Stomach (tissue), 4 donors: ENCODE measurements around the gene STK11IP.

Experiments used
- EP300 ChIP-seq: sonication (generic); formaldehyde crosslinking; IDR thresholded peaks from one replicate; pipeline ENCODE4 v1.6.1; 2017; ENCODE audit warnings: antibody characterized with exemption
- POLR2A ChIP-seq, 4 donors: fragments of 450-650 bp; IDR thresholded peaks; one replicate each; pipeline ENCODE4 v1.6.1; 2016; ENCODE audit warnings: antibody characterized with exemption in 4 of 4, control low read depth in 2 of 4, mild to moderate bottlenecking in 1 of 4, moderate library complexity in 1 of 4
- TF ChIP-seq, protein P1 (sequence below), 7 experiments: fragments of 450-650 bp in 4 of 7; fragments of 200-600 bp in 3 of 7; sonication (generic) in 3 of 7; IDR thresholded peaks; one replicate each; pipeline ENCODE4 v1.5.1; 2016 to 2019; ENCODE audit warnings: antibody characterized with exemption in 7 of 7, control low read depth in 2 of 7, mild to moderate bottlenecking in 1 of 7

DNA sequence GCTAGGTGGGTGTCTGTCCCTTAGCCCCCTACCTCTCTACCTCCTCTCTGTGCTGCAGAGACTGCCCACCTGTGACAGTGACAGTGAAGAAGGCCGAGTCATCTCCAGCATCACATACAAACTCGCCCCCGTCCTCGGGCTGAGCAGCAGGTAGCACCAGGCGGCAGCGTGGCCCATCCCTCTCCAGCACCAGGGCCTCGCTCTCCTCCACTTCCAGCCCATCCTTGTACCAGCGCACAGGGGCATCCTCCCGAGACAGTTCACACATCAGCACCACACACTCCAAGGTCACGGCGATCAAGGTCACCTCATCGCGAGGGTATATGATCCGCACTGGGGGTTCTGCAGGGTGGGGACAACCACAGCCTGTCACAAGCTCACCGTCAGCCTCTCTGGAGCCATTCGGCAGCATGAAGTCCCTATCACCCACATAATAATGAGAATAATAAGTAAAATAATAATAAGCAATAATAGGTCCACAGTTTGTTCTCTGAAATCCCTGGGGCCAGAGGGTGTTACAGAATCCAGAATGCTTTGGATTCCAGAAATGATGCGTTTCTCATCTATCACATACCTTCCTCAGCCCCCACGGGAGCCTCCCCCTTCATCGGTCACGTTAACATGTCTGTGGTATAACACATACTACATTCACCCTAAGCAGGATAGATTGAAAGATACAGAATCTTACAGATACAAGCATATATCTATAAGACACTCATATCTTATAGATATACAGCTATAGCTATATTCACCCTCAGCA lies 38.3 kb upstream of the STK11IP start:
- TF ChIP-seq, protein P1, sequence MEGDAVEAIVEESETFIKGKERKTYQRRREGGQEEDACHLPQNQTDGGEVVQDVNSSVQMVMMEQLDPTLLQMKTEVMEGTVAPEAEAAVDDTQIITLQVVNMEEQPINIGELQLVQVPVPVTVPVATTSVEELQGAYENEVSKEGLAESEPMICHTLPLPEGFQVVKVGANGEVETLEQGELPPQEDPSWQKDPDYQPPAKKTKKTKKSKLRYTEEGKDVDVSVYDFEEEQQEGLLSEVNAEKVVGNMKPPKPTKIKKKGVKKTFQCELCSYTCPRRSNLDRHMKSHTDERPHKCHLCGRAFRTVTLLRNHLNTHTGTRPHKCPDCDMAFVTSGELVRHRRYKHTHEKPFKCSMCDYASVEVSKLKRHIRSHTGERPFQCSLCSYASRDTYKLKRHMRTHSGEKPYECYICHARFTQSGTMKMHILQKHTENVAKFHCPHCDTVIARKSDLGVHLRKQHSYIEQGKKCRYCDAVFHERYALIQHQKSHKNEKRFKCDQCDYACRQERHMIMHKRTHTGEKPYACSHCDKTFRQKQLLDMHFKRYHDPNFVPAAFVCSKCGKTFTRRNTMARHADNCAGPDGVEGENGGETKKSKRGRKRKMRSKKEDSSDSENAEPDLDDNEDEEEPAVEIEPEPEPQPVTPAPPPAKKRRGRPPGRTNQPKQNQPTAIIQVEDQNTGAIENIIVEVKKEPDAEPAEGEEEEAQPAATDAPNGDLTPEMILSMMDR (IDR thresholded peaks at IDR 0.05): no peak
- no peak for TF ChIP-seq POLR2A (IDR thresholded peaks at IDR 0.05)
- no peak for TF ChIP-seq EP300
